Liver (tissue), 3 donors: Measurements from ENCODE around the gene PCDHB14.

Experiments used
- ATF3 ChIP-seq: IDR thresholded peaks from 2 replicates; pipeline ENCODE4 v1.6.1; 2016; ENCODE audit warnings: antibody characterized with exemption
- CTCF ChIP-seq: fragments of 150-350 bp; IDR thresholded peaks from 2 replicates; pipeline ENCODE4 v1.5.1; 2017; ENCODE audit warnings: improper control_type of control experiment, low read depth, low read length; ENCODE audit not compliant: missing input control
- EGR1 ChIP-seq, 2 donors: IDR thresholded peaks; 2 replicates each; pipeline ENCODE4 v1.6.1; 2016 to 2018; ENCODE audit warnings: antibody characterized with exemption in 2 of 2, low read depth in 2 of 2
- FOXA1 ChIP-seq: IDR thresholded peaks from 2 replicates; pipeline ENCODE4 v1.6.1; 2016; ENCODE audit warnings: antibody characterized with exemption
- GABPA ChIP-seq, 2 donors: IDR thresholded peaks in 1 of 2; conservative IDR thresholded peaks in 1 of 2; 2 replicates each; pipeline ENCODE4 v1.6.1; 2016; ENCODE audit warnings: antibody characterized with exemption in 2 of 2, mild to moderate bottlenecking in 1 of 2, moderate library complexity in 1 of 2
- JUND ChIP-seq, 2 donors: IDR thresholded peaks; 2 replicates each; pipeline ENCODE4 v1.6.1; 2016; ENCODE audit warnings: antibody characterized with exemption in 2 of 2
- MAX ChIP-seq: IDR thresholded peaks from 2 replicates; pipeline ENCODE4 v1.6.1; 2016; ENCODE audit warnings: antibody characterized with exemption
- RAD21 ChIP-seq, 2 donors: IDR thresholded peaks; 2 replicates each; pipeline ENCODE4 v1.6.1; 2016; ENCODE audit warnings: antibody characterized with exemption in 2 of 2, mild to moderate bottlenecking in 2 of 2
- REST ChIP-seq: IDR thresholded peaks from 2 replicates; pipeline ENCODE4 v1.6.1; 2016; ENCODE audit warnings: antibody characterized with exemption, mild to moderate bottlenecking
- SP1 ChIP-seq: IDR thresholded peaks from 2 replicates; pipeline ENCODE4 v1.6.1; 2018; ENCODE audit warnings: antibody characterized with exemption, mild to moderate bottlenecking
- YY1 ChIP-seq: IDR thresholded peaks from 2 replicates; pipeline ENCODE4 v1.6.1; 2016; ENCODE audit warnings: antibody characterized with exemption, mild to moderate bottlenecking
- donor health status: healthy.
- donor health status: healthy.

- no peak for TF ChIP-seq CTCF
- no peak for TF ChIP-seq REST
- no peak for TF ChIP-seq GABPA (IDR thresholded peaks at IDR 0.05 in 1 of 2, conservative IDR thresholded peaks at IDR 0.05 in 1 of 2)
- TF ChIP-seq EGR1 (IDR thresholded peaks at IDR 0.05; ENCODE audit: low read depth in 2 of 2): no peak
- no peak for TF ChIP-seq ATF3
- TF ChIP-seq RAD21 (IDR thresholded peaks at IDR 0.05): peak; percentile 27 to 42
- TF ChIP-seq YY1: no peak
- no peak for TF ChIP-seq SP1
- no peak for TF ChIP-seq JUND (IDR thresholded peaks at IDR 0.05)
- no peak for TF ChIP-seq MAX
- TF ChIP-seq FOXA1: no peak
Measured at GRCh38 chr5:141223112-141223783, at the start of gene PCDHB14.
